GM19452 (cell line): ENCODE data around the gene SLC7A8.
"Not testable (repeated sequence)": the region's sequence is repeated elsewhere in the genome, so short reads cannot be mapped to it uniquely, and the experiment has no call there.

Source experiments
- ATAC-seq: cut with Tn5 transposase; IDR thresholded peaks from one replicate; pipeline ENCODE4 v1.9.1; 2021; ENCODE audit not compliant: unreplicated experiment

SLC7A8 gene

GRCh38 chr14:23115039-23115731 lies 68.3 kb downstream of the SLC7A8 start:
- ATAC-seq = no peak

- ATAC-seq = no peak
Observed at GRCh38 chr14:23114669-23115038, 68.8 kb downstream of the SLC7A8 start.

- ATAC-seq = no peak
Observed at GRCh38 chr14:23114120-23114458, 69.4 kb downstream of the SLC7A8 start.

GRCh38 chr14:23113431-23114119 lies 69.9 kb downstream of the SLC7A8 start:
- ATAC-seq = no peak

GRCh38 chr14:23112359-23113178 lies 70.9 kb downstream of the SLC7A8 start:
- no peak for ATAC-seq

GRCh38 chr14:23110579-23111365 lies 72.7 kb downstream of the SLC7A8 start:
- no peak for ATAC-seq

- ATAC-seq = no peak
Observed at GRCh38 chr14:23109769-23110168, 73.7 kb downstream of the SLC7A8 start.

GRCh38 chr14:23108169-23108568 lies 75.3 kb downstream of the SLC7A8 start:
- not testable (repeated sequence) for ATAC-seq

- ATAC-seq = not testable (repeated sequence)
Observed at GRCh38 chr14:23107620-23108019, 75.8 kb downstream of the SLC7A8 start.

GRCh38 chr14:23106747-23107045 lies 76.8 kb downstream of the SLC7A8 start:
- no peak for ATAC-seq

- no peak for ATAC-seq
Observed at GRCh38 chr14:23105348-23105824, 78.1 kb downstream of the SLC7A8 start.

- ATAC-seq = no peak
Observed at GRCh38 chr14:23104591-23105347, 78.7 kb downstream of the SLC7A8 start, which contains the start of gene CIROP. CIROP (minus strand) TSS chr14:23104989; CDS start chr14:23104920, 69 bp downstream.

- ATAC-seq = no peak
Observed at GRCh38 chr14:23104070-23104590, 79.3 kb downstream of the SLC7A8 start.

GRCh38 chr14:23103581-23103980 lies 79.9 kb downstream of the SLC7A8 start:
- no peak for ATAC-seq

- ATAC-seq = no peak
Observed at GRCh38 chr14:23102801-23103200, 80.7 kb downstream of the SLC7A8 start.

GRCh38 chr14:23101986-23102625 lies 81.4 kb downstream of the SLC7A8 start:
- ATAC-seq = no peak

- no peak for ATAC-seq
Observed at GRCh38 chr14:23101213-23101970, 82.1 kb downstream of the SLC7A8 start.

- no peak for ATAC-seq
Observed at GRCh38 chr14:23099212-23099861, 84.1 kb downstream of the SLC7A8 start.
